ENCODE results near the gene INO80E. TPM values are rescaled to one million over a fixed set of nuclear protein-coding genes. Genes with fewer than 3 reads are reported as not detected.
A peak's percentile ranks its signal among the peaks of the same experiment; 100 is the strongest.

INO80E gene
- polyA plus RNA-seq, 3 donors from 2014 or later = 7.4 to 7.9 (median 7.7) TPM

GRCh38 chr16:29982560-29983419 is 13.3 kb upstream of the INO80E start:
- peaks cover 0 to 3% (median 0%) of the 10 kb centered on the region in 3 donors for H3K27me3 Mint-ChIP-seq (ENCODE audit: low read depth in 3 of 3)
- peaks cover 0 to under 1% of the 10 kb centered on the region in 2 donors for H3K4me1 Mint-ChIP-seq
- no peak for DNase-seq
- no peak overlapping the region for H3K4me3 Mint-ChIP-seq
- peaks cover 10 to 69% (median 20%) of the 10 kb centered on the region in 3 donors for H3K36me3 Mint-ChIP-seq
- no peaks in the 10 kb centered on the region for H3K9me3 Mint-ChIP-seq
- peak overlapping the region in 1 of 6 donors; percentile 17 for H3K27ac Mint-ChIP-seq

GRCh38 chr16:29983420-29984136 is 12.5 kb upstream of the INO80E start:
- Mint-ChIP-seq H3K27ac (peak overlapping the region in 1 of 6 donors; percentile 58), H3K9me3 (no peaks in the 10 kb centered on the region), H3K36me3 (peaks cover 10 to 71% (median 20%) of the 10 kb centered on the region in 3 donors), H3K4me3 (no peak overlapping the region), H3K4me1 (no peaks in the 10 kb centered on the region), H3K27me3 (ENCODE audit: low read depth in 3 of 3) (peaks cover 0 to 3% (median 0%) of the 10 kb centered on the region in 3 donors)
- DNase-seq = no peak

- Mint-ChIP-seq H3K27ac (no peak overlapping the region), H3K36me3 (peaks cover 14 to 65% (median 24%) of the 10 kb centered on the region in 3 donors), H3K4me1 (peaks cover 0 to 1% of the 10 kb centered on the region in 2 donors), H3K4me3 (no peak overlapping the region), H3K27me3 (ENCODE audit: low read depth in 3 of 3) (peaks cover 0 to 3% (median 0%) of the 10 kb centered on the region in 3 donors), H3K9me3 (no peaks in the 10 kb centered on the region)
- DNase-seq = no peak
These were observed 11.8 kb upstream of the INO80E start for GRCh38 chr16:29984137-29984763.

GRCh38 chr16:29984764-29985147 is 11.3 kb upstream of the INO80E start:
- H3K4me1 Mint-ChIP-seq = peaks cover 0 to 1% of the 10 kb centered on the region in 2 donors
- no peak overlapping the region for H3K4me3 Mint-ChIP-seq
- DNase-seq = no peak
- H3K27me3 Mint-ChIP-seq (ENCODE audit: low read depth in 3 of 3) = peaks cover 0 to 3% (median 0%) of the 10 kb centered on the region in 3 donors
- peaks cover 14 to 59% (median 24%) of the 10 kb centered on the region in 3 donors for H3K36me3 Mint-ChIP-seq
- H3K27ac Mint-ChIP-seq = no peak overlapping the region
- H3K9me3 Mint-ChIP-seq = no peaks in the 10 kb centered on the region

GRCh38 chr16:29985271-29985811 is 10.7 kb upstream of the INO80E start:
- no peak overlapping the region for H3K4me3 Mint-ChIP-seq
- no peak overlapping the region for H3K27ac Mint-ChIP-seq

GRCh38 chr16:29986231-29986630 is 9.8 kb upstream of the INO80E start:
- Mint-ChIP-seq H3K27me3 (ENCODE audit: low read depth in 3 of 3) (peaks cover 0 to 2% (median 0%) of the 10 kb centered on the region in 3 donors), H3K27ac (no peak overlapping the region), H3K36me3 (peaks cover 14 to 51% (median 26%) of the 10 kb centered on the region in 3 donors)

More at GRCh38 chr16:29985271-29985811, 10.7 kb upstream of the INO80E start:
- no peak for DNase-seq
- Mint-ChIP-seq H3K4me1 (peaks cover 0 to 1% of the 10 kb centered on the region in 2 donors), H3K36me3 (peaks cover 14 to 56% (median 26%) of the 10 kb centered on the region in 3 donors), H3K27me3 (ENCODE audit: low read depth in 3 of 3) (peaks cover 0 to 2% (median 0%) of the 10 kb centered on the region in 3 donors), H3K9me3 (no peaks in the 10 kb centered on the region)

GRCh38 chr16:29986931-29987330 is 9.1 kb upstream of the INO80E start:
- Mint-ChIP-seq H3K27me3 (ENCODE audit: low read depth in 3 of 3) (peaks cover 0 to 2% (median 0%) of the 10 kb centered on the region in 3 donors), H3K4me3 (no peak overlapping the region), H3K9me3 (no peaks in the 10 kb centered on the region), H3K27ac (no peak overlapping the region), H3K36me3 (peaks cover 14 to 49% (median 26%) of the 10 kb centered on the region in 3 donors), H3K4me1 (peaks cover 0 to 1% of the 10 kb centered on the region in 2 donors)
- no peak for DNase-seq

More at GRCh38 chr16:29986231-29986630, 9.8 kb upstream of the INO80E start:
- DNase-seq = no peak
- H3K9me3 Mint-ChIP-seq = no peaks in the 10 kb centered on the region
- no peak overlapping the region for H3K4me3 Mint-ChIP-seq
- H3K4me1 Mint-ChIP-seq = peaks cover 0 to 1% of the 10 kb centered on the region in 2 donors

GRCh38 chr16:29987371-29988085 is 8.5 kb upstream of the INO80E start:
- Mint-ChIP-seq H3K4me3 (no peak overlapping the region), H3K27ac (peak overlapping the region in 1 of 6 donors; percentile 40), H3K9me3 (no peaks in the 10 kb centered on the region), H3K4me1 (peaks cover 0 to 2% of the 10 kb centered on the region in 2 donors), H3K27me3 (ENCODE audit: low read depth in 3 of 3) (peaks cover 0 to 2% (median 0%) of the 10 kb centered on the region in 3 donors), H3K36me3 (peaks cover 14 to 44% (median 26%) of the 10 kb centered on the region in 3 donors)
- no peak for DNase-seq

GRCh38 chr16:29988346-29989075 is 7.5 kb upstream of the INO80E start:
- H3K27ac Mint-ChIP-seq = peak overlapping the region in 3 of 6 donors; percentile 1 to 39 (median 25)
- peaks cover 11 to 40% (median 23%) of the 10 kb centered on the region in 3 donors for H3K36me3 Mint-ChIP-seq
- no peaks in the 10 kb centered on the region for H3K27me3 Mint-ChIP-seq (ENCODE audit: low read depth in 3 of 3)
- no peaks in the 10 kb centered on the region for H3K9me3 Mint-ChIP-seq
- DNase-seq = no peak
- H3K4me3 Mint-ChIP-seq = no peak overlapping the region
- H3K4me1 Mint-ChIP-seq = peaks cover 0 to 4% of the 10 kb centered on the region in 2 donors

GRCh38 chr16:29989111-29989858 is 6.8 kb upstream of the INO80E start:
- peaks cover 3 to 6% of the 10 kb centered on the region in 2 donors for H3K4me1 Mint-ChIP-seq
- no peak overlapping the region for H3K4me3 Mint-ChIP-seq
- DNase-seq = no peak
- peaks cover 8 to 33% (median 16%) of the 10 kb centered on the region in 3 donors for H3K36me3 Mint-ChIP-seq
- no peaks in the 10 kb centered on the region for H3K9me3 Mint-ChIP-seq
- peaks cover 0 to 2% (median 0%) of the 10 kb centered on the region in 3 donors for H3K27me3 Mint-ChIP-seq (ENCODE audit: low read depth in 3 of 3)
- H3K27ac Mint-ChIP-seq = peak overlapping the region in 1 of 6 donors; percentile 25

- H3K27ac Mint-ChIP-seq = no peak overlapping the region
- no peak overlapping the region for H3K4me3 Mint-ChIP-seq
- H3K4me1 Mint-ChIP-seq = peaks cover 9 to 11% of the 10 kb centered on the region in 2 donors
- H3K27me3 Mint-ChIP-seq (ENCODE audit: low read depth in 3 of 3) = peaks cover 0 to 2% (median 0%) of the 10 kb centered on the region in 3 donors
- H3K36me3 Mint-ChIP-seq = peaks cover 8 to 28% (median 13%) of the 10 kb centered on the region in 3 donors
- no peaks in the 10 kb centered on the region for H3K9me3 Mint-ChIP-seq
- DNase-seq = no peak
These were observed 6.0 kb upstream of the INO80E start for GRCh38 chr16:29990034-29990433.

All from immature natural killer cell (primary cell).